HepG2 (cell line): ENCODE results near the gene DPP7.

Source experiments
- CTCF ChIP-seq: sonication (generic); formaldehyde crosslinking; IDR thresholded peaks from 2 replicates; pipeline ENCODE4 v1.5.0; 2020; ENCODE audit warnings: mild to moderate bottlenecking, missing genetic modification reagents, moderate library complexity
- ETS1 ChIP-seq: sonication (generic); formaldehyde crosslinking; IDR thresholded peaks from 2 replicates; pipeline ENCODE4 v1.4.0; 2020; ENCODE audit warnings: missing genetic modification reagents
- KDM1A ChIP-seq: IDR thresholded peaks from 2 replicates; pipeline ENCODE4 v1.6.1; 2016; ENCODE audit warnings: missing compliant biosample characterization
- MEIS2 ChIP-seq: sonication (generic); formaldehyde crosslinking; IDR thresholded peaks from 2 replicates; pipeline ENCODE4 v1.9.0; 2021; ENCODE audit warnings: mild to moderate bottlenecking, missing genetic modification reagents
- NFE2L1 ChIP-seq: sonication (generic); formaldehyde crosslinking; IDR thresholded peaks from 2 replicates; pipeline ENCODE4 v1.4.0; 2020; ENCODE audit warnings: missing genetic modification reagents, mild to moderate bottlenecking, borderline replicate concordance
- PBX3 ChIP-seq: sonication (generic); formaldehyde crosslinking; IDR thresholded peaks from 2 replicates; pipeline ENCODE4 v1.8.1; 2023; ENCODE audit warnings: missing genetic modification reagents, inconsistent platforms, borderline replicate concordance
- SOX13 ChIP-seq, 3 experiments: fragments of 450-650 bp in 1 of 3; sonication (generic) in 1 of 3; formaldehyde crosslinking in 1 of 3; IDR thresholded peaks in 2 of 3; conservative IDR thresholded peaks in 1 of 3; 2 replicates each; pipeline versions ENCODE4 v1.5.0 to v1.6.1; 2016 to 2020; ENCODE audit warnings: antibody characterized with exemption in 1 of 3, mild to moderate bottlenecking in 1 of 3, missing compliant biosample characterization in 1 of 3, missing genetic modification reagents in 1 of 3, moderate library complexity in 1 of 3
- TFAP4 ChIP-seq: sonication (generic); IDR thresholded peaks from 2 replicates; pipeline ENCODE4 v1.6.1; 2016; ENCODE audit warnings: low read depth, borderline replicate concordance
- ZNF3 ChIP-seq: IDR thresholded peaks from 2 replicates; pipeline ENCODE4 v1.7.0; 2017; ENCODE audit warnings: inconsistent platforms
- ZSCAN29 ChIP-seq: sonication (generic); formaldehyde crosslinking; conservative IDR thresholded peaks from 2 replicates; pipeline ENCODE4 v1.4.0; 2020; ENCODE audit warnings: mild to moderate bottlenecking, missing genetic modification reagents

GRCh38 chr9:137160716-137161557 lies 46.4 kb upstream of the DPP7 start:
- TF ChIP-seq NFE2L1 (CRISPR knock-in tag) (no peak), ZNF3 (CRISPR knock-in tag) (no peak), ZSCAN29 (CRISPR knock-in tag) (no peak), PBX3 (CRISPR knock-in tag) (no peak), TFAP4 (no peak), SOX13 (IDR thresholded peaks at IDR 0.05) (no peak), SOX13 (CRISPR knock-in tag; conservative IDR thresholded peaks at IDR 0.05 in 1 of 2, IDR thresholded peaks at IDR 0.05 in 1 of 2) (no peak), CTCF (CRISPR knock-in tag) (no peak), KDM1A (CRISPR knock-in tag) (no peak), ETS1 (no peak), MEIS2 (CRISPR knock-in tag) (no peak)
